HG03432 (cell line): ENCODE data around the gene ESYT1.
"Not testable (repeated sequence)": the region's sequence is repeated elsewhere in the genome, so short reads cannot be mapped to it uniquely, and the experiment has no call there.

Experiments used
- ATAC-seq: cut with Tn5 transposase; IDR thresholded peaks from one replicate; pipeline ENCODE4 v1.9.1; 2021; ENCODE audit warnings: mild to moderate bottlenecking, moderate library complexity; ENCODE audit not compliant: unreplicated experiment

The ESYT1 gene

GRCh38 chr12:56104109-56104814 is 23.8 kb upstream of the ESYT1 start, which contains the start of gene PA2G4:
TSS of gene PA2G4 (plus strand) at chr12:56104559. CDS start at chr12:56104738, 179 bp downstream.
- ATAC-seq: peak; percentile 96

GRCh38 chr12:56104815-56105608 is 23.1 kb upstream of the ESYT1 start:
- peak; percentile 15 for ATAC-seq

- no peak for ATAC-seq
Measured at GRCh38 chr12:56105609-56105902, 22.5 kb upstream of the ESYT1 start.

- no peak for ATAC-seq
Measured at GRCh38 chr12:56107242-56107641, 20.8 kb upstream of the ESYT1 start.

- no peak for ATAC-seq
Measured at GRCh38 chr12:56110571-56110970, 17.5 kb upstream of the ESYT1 start.

DNA sequence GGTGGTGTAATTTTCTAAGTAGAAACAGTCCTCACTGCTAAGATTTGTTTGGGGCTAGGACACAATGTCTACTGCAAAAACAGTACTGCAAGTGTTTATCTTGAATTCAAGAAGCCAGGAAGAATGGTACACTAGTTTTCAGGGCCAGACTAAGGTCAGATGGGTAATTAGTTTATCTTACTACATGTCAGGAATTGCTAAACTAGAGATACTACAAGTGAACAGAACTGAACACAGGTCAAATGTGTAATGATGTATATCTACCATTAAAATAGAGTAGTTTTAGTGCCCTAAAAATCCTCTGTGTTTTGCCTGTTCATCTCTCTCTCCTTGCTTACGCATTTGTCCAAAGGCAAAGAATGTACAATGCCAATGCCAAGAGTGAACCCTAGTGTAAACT is 14.0 kb upstream of the ESYT1 start:
- no peak for ATAC-seq

DNA sequence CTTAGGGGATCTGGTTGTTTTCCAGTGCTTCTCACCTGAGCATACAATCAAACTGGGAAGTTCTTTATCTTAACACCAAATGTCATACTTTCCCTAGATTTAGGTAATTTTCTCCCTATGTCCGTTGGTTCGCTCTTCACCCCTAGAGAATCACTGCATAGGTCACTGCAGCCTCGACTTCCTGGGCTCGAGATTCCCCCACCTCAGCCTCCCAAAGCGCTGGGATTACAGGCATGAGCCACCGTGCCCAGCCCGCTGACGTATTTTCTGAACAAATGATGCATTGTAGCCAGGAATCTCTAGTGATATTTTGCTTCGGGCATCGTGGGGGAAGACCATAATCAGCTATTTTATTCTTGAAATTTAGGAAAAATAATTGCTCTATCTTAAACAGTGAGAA is 12.7 kb upstream of the ESYT1 start:
- no peak for ATAC-seq

DNA sequence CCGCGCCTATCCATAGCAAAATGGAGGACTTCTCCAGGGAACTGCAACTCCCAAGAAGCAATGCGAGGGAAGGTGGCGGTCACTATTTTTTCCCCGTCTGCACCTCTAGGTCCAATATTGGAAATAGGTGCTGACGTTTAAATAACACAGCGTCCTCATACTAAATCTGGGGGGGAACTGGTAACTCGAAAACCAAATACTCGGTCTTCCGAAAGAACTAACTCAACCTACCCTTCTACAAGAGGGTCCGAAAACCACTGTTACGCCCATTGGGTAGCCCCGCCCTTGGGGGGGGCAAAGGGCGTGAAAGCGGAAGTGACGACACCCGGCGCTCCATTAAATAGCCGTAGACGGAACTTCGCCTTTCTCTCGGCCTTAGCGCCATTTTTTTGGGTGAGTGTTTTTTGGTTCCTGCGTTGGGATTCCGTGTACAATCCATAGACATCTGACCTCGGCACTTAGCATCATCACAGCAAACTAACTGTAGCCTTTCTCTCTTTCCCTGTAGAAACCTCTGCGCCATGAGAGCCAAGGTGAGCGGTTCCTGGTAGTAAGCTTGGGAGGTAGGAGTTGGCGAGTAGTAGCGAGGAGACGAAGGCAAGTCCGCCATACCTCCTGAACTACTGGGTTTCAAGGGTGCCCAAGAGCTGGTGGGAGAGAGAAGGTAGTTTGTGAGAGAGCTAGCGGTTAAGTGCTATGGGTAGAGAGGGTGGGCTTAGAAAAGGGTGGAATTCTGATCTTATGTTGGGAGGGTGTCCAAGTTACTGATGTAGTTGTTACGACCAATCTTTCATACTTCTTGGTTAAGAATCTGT is 11.6 kb upstream of the ESYT1 start, which contains the start of gene RPL41:
Gene RPL41, plus strand, starts transcription at position 367 of the 815 bp plus-strand sequence.
- peak; percentile 43 for ATAC-seq

GRCh38 chr12:56117082-56117706 is 10.9 kb upstream of the ESYT1 start:
- ATAC-seq: not testable (repeated sequence)

GRCh38 chr12:56117778-56118687 is 10.0 kb upstream of the ESYT1 start, which contains the start of gene ZC3H10:
TSS of gene ZC3H10 (plus strand) at chr12:56118266. CDS start at chr12:56120563, 2,297 bp downstream.
- ATAC-seq: peak; percentile 76

- peak; percentile 1 for ATAC-seq
Measured at GRCh38 chr12:56118688-56119357, 9.2 kb upstream of the ESYT1 start.

- no peak for ATAC-seq
Measured at GRCh38 chr12:56119361-56119796, 8.7 kb upstream of the ESYT1 start.

GRCh38 chr12:56120158-56120846 is 7.8 kb upstream of the ESYT1 start:
- no peak for ATAC-seq

DNA sequence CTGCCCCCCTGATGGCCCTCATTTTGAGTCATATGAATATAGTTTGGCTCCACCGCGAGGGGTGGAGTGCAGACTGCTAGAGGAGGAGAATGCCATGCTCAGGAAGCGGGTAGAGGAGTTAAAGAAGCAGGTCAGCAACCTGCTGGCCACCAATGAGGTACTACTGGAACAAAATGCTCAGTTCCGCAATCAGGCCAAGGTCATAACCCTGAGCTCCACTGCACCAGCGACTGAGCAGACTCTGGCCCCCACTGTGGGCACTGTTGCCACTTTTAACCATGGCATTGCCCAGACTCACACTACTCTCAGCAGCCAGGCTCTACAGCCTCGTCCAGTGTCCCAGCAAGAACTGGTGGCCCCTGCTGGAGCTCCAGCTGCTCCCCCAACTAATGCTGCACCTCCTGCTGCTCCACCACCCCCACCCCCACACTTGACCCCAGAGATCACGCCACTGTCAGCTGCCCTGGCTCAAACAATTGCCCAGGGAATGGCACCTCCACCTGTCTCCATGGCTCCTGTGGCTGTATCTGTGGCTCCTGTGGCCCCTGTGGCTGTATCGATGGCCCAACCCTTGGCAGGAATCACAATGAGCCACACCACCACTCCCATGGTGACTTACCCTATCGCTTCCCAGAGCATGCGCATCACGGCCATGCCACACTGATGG is 6.7 kb upstream of the ESYT1 start:
- no peak for ATAC-seq

- ATAC-seq: no peak
Measured at GRCh38 chr12:56122637-56123036, 5.4 kb upstream of the ESYT1 start.

DNA sequence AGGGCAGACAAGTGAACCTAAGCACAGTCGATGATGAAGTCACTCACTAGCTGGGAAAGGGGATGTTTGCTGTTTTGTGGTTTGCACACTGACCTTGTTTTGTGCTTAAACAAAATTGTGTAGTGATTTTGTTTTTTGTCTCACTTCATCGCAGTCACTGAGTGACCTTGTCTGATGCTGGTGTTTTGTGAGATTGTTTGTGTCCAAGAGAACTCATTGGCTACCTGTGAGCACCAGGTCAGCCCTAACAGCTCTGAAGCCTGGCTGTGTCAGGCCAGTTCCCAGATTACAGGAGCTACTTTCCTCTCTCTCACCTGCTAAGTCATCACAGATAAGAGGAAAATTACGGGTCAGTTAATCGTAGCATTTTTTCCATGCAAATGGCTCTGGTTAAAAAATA is 3.9 kb upstream of the ESYT1 start:
- ATAC-seq: no peak

GRCh38 chr12:56126732-56127239 is 1.3 kb upstream of the ESYT1 start:
- no peak for ATAC-seq

GRCh38 chr12:56127485-56127887 is 581 bp upstream of the ESYT1 start:
- no peak for ATAC-seq
